ENCODE data around the gene TMEM150B.

DNA sequence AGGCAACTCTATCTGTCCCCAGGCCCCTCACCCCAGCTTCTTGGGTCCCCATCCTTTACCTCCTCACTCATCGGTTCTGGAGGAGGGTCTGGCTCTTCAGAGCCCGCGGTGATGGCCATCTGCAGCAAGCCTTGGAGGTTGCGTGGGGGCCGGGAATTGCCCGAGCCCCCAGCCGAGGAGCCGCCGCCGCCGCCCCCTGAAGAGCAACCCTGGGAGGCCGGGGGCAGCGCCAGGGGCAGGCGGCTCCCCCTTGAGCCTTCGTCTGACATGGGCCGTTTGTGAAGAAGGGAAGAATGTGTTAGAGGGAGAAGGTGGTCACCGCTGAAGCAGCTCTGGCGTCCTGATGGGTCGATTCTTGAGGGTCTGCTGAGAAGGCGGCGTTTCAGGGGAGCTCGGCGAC is 45.8 kb downstream of the TMEM150B start:
- TF ChIP-seq EP300 (conservative IDR thresholded peaks at IDR 0.05; ENCODE audit: poor library complexity, severe bottlenecking) (no peak), POLR2AphosphoS5 (IDR thresholded peaks at IDR 0.05) (no peak), SMC3 (conservative IDR thresholded peaks at IDR 0.05; ENCODE audit: poor library complexity) (no peak), TAF1 (IDR thresholded peaks at IDR 0.05; ENCODE audit: low read depth) (no peak), MXI1 (conservative IDR thresholded peaks at IDR 0.05; ENCODE audit: poor library complexity, severe bottlenecking) (no peak), RAD21 (conservative IDR thresholded peaks at IDR 0.05) (no peak), EZH2 (IDR thresholded peaks at IDR 0.05; ENCODE audit: borderline replicate concordance, insufficient read depth, low read length, poor library complexity, severe bottlenecking) (no peak)
- TF ChIP-seq, protein P1, sequence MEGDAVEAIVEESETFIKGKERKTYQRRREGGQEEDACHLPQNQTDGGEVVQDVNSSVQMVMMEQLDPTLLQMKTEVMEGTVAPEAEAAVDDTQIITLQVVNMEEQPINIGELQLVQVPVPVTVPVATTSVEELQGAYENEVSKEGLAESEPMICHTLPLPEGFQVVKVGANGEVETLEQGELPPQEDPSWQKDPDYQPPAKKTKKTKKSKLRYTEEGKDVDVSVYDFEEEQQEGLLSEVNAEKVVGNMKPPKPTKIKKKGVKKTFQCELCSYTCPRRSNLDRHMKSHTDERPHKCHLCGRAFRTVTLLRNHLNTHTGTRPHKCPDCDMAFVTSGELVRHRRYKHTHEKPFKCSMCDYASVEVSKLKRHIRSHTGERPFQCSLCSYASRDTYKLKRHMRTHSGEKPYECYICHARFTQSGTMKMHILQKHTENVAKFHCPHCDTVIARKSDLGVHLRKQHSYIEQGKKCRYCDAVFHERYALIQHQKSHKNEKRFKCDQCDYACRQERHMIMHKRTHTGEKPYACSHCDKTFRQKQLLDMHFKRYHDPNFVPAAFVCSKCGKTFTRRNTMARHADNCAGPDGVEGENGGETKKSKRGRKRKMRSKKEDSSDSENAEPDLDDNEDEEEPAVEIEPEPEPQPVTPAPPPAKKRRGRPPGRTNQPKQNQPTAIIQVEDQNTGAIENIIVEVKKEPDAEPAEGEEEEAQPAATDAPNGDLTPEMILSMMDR (IDR thresholded peaks at IDR 0.05; ENCODE audit: poor library complexity, severe bottlenecking): no peak
- TF ChIP-seq, protein P2, sequence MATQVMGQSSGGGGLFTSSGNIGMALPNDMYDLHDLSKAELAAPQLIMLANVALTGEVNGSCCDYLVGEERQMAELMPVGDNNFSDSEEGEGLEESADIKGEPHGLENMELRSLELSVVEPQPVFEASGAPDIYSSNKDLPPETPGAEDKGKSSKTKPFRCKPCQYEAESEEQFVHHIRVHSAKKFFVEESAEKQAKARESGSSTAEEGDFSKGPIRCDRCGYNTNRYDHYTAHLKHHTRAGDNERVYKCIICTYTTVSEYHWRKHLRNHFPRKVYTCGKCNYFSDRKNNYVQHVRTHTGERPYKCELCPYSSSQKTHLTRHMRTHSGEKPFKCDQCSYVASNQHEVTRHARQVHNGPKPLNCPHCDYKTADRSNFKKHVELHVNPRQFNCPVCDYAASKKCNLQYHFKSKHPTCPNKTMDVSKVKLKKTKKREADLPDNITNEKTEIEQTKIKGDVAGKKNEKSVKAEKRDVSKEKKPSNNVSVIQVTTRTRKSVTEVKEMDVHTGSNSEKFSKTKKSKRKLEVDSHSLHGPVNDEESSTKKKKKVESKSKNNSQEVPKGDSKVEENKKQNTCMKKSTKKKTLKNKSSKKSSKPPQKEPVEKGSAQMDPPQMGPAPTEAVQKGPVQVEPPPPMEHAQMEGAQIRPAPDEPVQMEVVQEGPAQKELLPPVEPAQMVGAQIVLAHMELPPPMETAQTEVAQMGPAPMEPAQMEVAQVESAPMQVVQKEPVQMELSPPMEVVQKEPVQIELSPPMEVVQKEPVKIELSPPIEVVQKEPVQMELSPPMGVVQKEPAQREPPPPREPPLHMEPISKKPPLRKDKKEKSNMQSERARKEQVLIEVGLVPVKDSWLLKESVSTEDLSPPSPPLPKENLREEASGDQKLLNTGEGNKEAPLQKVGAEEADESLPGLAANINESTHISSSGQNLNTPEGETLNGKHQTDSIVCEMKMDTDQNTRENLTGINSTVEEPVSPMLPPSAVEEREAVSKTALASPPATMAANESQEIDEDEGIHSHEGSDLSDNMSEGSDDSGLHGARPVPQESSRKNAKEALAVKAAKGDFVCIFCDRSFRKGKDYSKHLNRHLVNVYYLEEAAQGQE (IDR thresholded peaks at IDR 0.05; ENCODE audit: borderline replicate concordance): no peak

Data from neural cell (in vitro differentiated cells).